A549 (cell line): ENCODE measurements around the gene NRXN3. TPM values are rescaled to one million over a fixed set of nuclear protein-coding genes. Genes with fewer than 3 reads are reported as not detected.

Experiments
- ATAC-seq, 2 experiments: fragments of 200-7000 bp in 1 of 2; fragments of >200 bp in 1 of 2; cut with Nextera tagmentation in 1 of 2; cut with Tn5 transposase in 1 of 2; 3 replicates each; pipeline versions ENCODE4 v1.8.0 to v1.9.1; 2018 to 2020; ENCODE audit warnings: mild to moderate bottlenecking in 1 of 2, moderate library complexity in 1 of 2
- CTCF ChIA-PET: fragments of 300-600 bp; sonication (Branson Sonifier 250); formaldehyde crosslinking; extraction: SDS; loops from one replicate; lab custom pipeline; 2021; ENCODE audit warnings: antibody characterized with exemption, inconsistent platforms; lab: Yijun Ruan, JAX
- POLR2A ChIA-PET: fragments of 350-600 bp; formaldehyde crosslinking; extraction: SDS; loops from one replicate; lab custom pipeline; 2021; ENCODE audit warnings: antibody characterized with exemption, inconsistent platforms; lab: Yijun Ruan, JAX
- DNase-seq, 2 experiments: peaks; one replicate each; pipeline versions ENCODE4 v3.0.0 to v3.0.0-alpha.2; 2011 to 2016; ENCODE audit warnings: low read depth in 1 of 2, low spot score in 1 of 2
- FAIRE-seq: peaks from 2 replicates; lab custom pipeline; 2011; peaks lifted over from hg19 to GRCh38; lab: Jason Lieb, UNC
- H3K27ac ChIP-seq, 2 experiments: fragments of >200 bp; sonication (Bioruptor Twin); formaldehyde crosslinking; 3 replicates each; pipeline ENCODE4 v1.5.1; 2016 to 2017
- H3K4me1 ChIP-seq: fragments of >200 bp; sonication (Bioruptor Twin); formaldehyde crosslinking; 3 replicates; pipeline ENCODE4 v1.6.1; 2016
- H3K4me2 ChIP-seq: fragments of >200 bp; sonication (Bioruptor Twin); formaldehyde crosslinking; 3 replicates; pipeline ENCODE4 v1.6.1; 2016
- H3K4me3 ChIP-seq: fragments of >200 bp; sonication (Bioruptor Twin); formaldehyde crosslinking; 3 replicates; pipeline ENCODE4 v1.5.1; 2016
- H3K9me3 ChIP-seq: fragments of >200 bp; sonication (Bioruptor Twin); formaldehyde crosslinking; 3 replicates; pipeline ENCODE4 v1.6.1; 2016
- CBX2 ChIP-seq: fragments of 200-600 bp; sonication (generic); IDR thresholded peaks from 2 replicates; pipeline ENCODE4 v1.6.1; 2016; ENCODE audit warnings: low read depth, mild to moderate bottlenecking, borderline replicate concordance
- CHD4 ChIP-seq: fragments of 200-600 bp; sonication (generic); IDR thresholded peaks from 2 replicates; pipeline ENCODE4 v1.6.1; 2016; ENCODE audit warnings: antibody characterized with exemption, mild to moderate bottlenecking, borderline replicate concordance
- FOXS1 ChIP-seq: fragments of 250-450 bp; sonication (Bioruptor Pico); IDR thresholded peaks from 2 replicates; pipeline ENCODE4 v1.5.0; 2020; ENCODE audit warnings: mild to moderate bottlenecking, moderate library complexity
- HEYL ChIP-seq: fragments of 250-450 bp; sonication (Bioruptor Pico); IDR thresholded peaks from 2 replicates; pipeline ENCODE4 v1.8.0; 2021; ENCODE audit warnings: mild to moderate bottlenecking, moderate library complexity
- JUNB ChIP-seq: fragments of >200 bp; sonication (Bioruptor Twin); formaldehyde crosslinking; IDR thresholded peaks from 2 replicates; pipeline ENCODE4 v1.6.1; 2016
- NFE2L2 ChIP-seq: fragments of 150-350 bp; conservative IDR thresholded peaks from 2 replicates; pipeline ENCODE4 v1.6.1; 2014; ENCODE audit warnings: low read length
- NPAS2 ChIP-seq: fragments of 250-450 bp; sonication (Bioruptor Pico); IDR thresholded peaks from 2 replicates; pipeline ENCODE4 v1.8.0; 2022; ENCODE audit warnings: mild to moderate bottlenecking, moderate library complexity, borderline replicate concordance
- PHF8 ChIP-seq: fragments of 200-600 bp; sonication (generic); IDR thresholded peaks from 2 replicates; pipeline ENCODE4 v1.6.1; 2016; ENCODE audit warnings: low read depth, mild to moderate bottlenecking, antibody characterized with exemption, moderate library complexity, borderline replicate concordance
- RAD21 ChIP-seq, 2 experiments: fragments of >200 bp in 1 of 2; sonication (Bioruptor Twin) in 1 of 2; formaldehyde crosslinking in 1 of 2; IDR thresholded peaks in 1 of 2; conservative IDR thresholded peaks in 1 of 2; 2 replicates in 1 of 2; 3 replicates in 1 of 2; pipeline ENCODE4 v1.6.1; 2012 to 2018; ENCODE audit warnings: inconsistent platforms in 1 of 2
- RNF2 ChIP-seq: fragments of 200-600 bp; sonication (generic); IDR thresholded peaks from 2 replicates; pipeline ENCODE4 v1.6.1; 2016; ENCODE audit warnings: low read depth, mild to moderate bottlenecking, antibody characterized with exemption, moderate library complexity, borderline replicate concordance
- SREBF2 ChIP-seq: fragments of 450-650 bp; IDR thresholded peaks from 2 replicates; pipeline ENCODE4 v1.6.1; 2014; ENCODE audit warnings: mild to moderate bottlenecking, moderate library complexity
- TP53 ChIP-seq: fragments of 250-450 bp; sonication (Bioruptor Pico); IDR thresholded peaks from 2 replicates; pipeline ENCODE4 v1.5.0; 2021; ENCODE audit warnings: mild to moderate bottlenecking, moderate library complexity
- ZNF302 ChIP-seq: fragments of 250-450 bp; sonication (Bioruptor Pico); IDR thresholded peaks from 2 replicates; pipeline ENCODE4 v1.9.0; 2021; ENCODE audit warnings: inconsistent platforms, mild to moderate bottlenecking, moderate library complexity
- polyA plus RNA-seq, 4 experiments: library from polyadenylated mRNA; depleted of rRNA in 3 of 4; stranded (reverse); fragments of >200 nt; fragmentation: RNase III in 1 of 4; extraction: RNeasy Plus Mini Kit Qiagen cat#74134 plus additional on column Dnase treatment in 1 of 4; gene quantifications; 2 replicates in 3 of 4; 3 replicates in 1 of 4; pipeline ENCODE4 v1.2.3, GENCODE V29; 2011 to 2017
- TF ChIP-seq, protein P1 (sequence below): IDR thresholded peaks from 2 replicates; pipeline ENCODE4 v1.6.1; 2012
- TF ChIP-seq, protein P2 (sequence below): fragments of >200 bp; sonication (Bioruptor Twin); formaldehyde crosslinking; IDR thresholded peaks from 3 replicates; pipeline ENCODE4 v1.6.1; 2016
- TF ChIP-seq, protein P3 (sequence below): fragments of 200-600 bp; sonication (generic); IDR thresholded peaks from 2 replicates; pipeline ENCODE4 v1.6.1; 2016; ENCODE audit warnings: antibody characterized with exemption, mild to moderate bottlenecking, moderate library complexity
- TF ChIP-seq, protein P4 (sequence below): fragments of >200 bp; sonication (Bioruptor Twin); formaldehyde crosslinking; IDR thresholded peaks from 3 replicates; pipeline ENCODE4 v1.5.1; 2016
- TF ChIP-seq, protein P5 (sequence below): fragments of 150-350 bp; IDR thresholded peaks from 2 replicates; pipeline ENCODE4 v1.6.1; 2014; ENCODE audit warnings: low read depth, mild to moderate bottlenecking, low read length

Gene NRXN3
- polyA plus RNA-seq, 2 of the 4 experiments (the other 2 are of a cell fraction) = 0.62 to 2.3 TPM

DNA sequence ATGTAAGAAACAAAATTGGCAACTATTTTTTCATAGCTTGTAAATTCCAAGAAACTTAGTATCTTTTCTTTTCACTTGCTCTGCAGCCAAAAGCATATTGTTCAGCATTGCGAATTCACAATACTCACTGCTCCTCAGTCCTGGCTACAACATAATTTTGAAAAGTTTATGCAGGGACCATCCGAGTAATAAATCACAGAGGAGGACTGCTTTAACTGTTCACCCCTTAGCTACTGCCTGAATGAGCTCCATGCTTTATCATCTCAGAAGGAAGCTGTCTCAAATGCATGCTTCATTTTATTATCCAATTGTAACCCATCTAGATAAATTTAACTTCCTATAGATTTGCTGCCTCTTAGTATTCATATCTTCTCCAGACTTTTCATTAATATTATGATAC is 1213.3 kb downstream of the NRXN3 start (continued):
- TF ChIP-seq, protein P1, sequence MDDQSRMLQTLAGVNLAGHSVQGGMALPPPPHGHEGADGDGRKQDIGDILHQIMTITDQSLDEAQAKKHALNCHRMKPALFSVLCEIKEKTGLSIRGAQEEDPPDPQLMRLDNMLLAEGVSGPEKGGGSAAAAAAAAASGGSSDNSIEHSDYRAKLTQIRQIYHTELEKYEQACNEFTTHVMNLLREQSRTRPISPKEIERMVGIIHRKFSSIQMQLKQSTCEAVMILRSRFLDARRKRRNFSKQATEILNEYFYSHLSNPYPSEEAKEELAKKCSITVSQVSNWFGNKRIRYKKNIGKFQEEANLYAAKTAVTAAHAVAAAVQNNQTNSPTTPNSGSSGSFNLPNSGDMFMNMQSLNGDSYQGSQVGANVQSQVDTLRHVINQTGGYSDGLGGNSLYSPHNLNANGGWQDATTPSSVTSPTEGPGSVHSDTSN = no peak
- TF ChIP-seq FOXS1 (CRISPR knock-in tag) = no peak

- no peaks in the 10 kb centered on the region for H3K9me3 ChIP-seq
- ChIA-PET CTCF (no interaction called here), POLR2A (no interaction called here)
- DNase-seq = no peak
- no peak overlapping the region for H3K4me3 ChIP-seq
- no peak for TF ChIP-seq PHF8
- no peak for TF ChIP-seq JUNB
- no peak for TF ChIP-seq FOXS1 (CRISPR knock-in tag)
- TF ChIP-seq, protein P2, sequence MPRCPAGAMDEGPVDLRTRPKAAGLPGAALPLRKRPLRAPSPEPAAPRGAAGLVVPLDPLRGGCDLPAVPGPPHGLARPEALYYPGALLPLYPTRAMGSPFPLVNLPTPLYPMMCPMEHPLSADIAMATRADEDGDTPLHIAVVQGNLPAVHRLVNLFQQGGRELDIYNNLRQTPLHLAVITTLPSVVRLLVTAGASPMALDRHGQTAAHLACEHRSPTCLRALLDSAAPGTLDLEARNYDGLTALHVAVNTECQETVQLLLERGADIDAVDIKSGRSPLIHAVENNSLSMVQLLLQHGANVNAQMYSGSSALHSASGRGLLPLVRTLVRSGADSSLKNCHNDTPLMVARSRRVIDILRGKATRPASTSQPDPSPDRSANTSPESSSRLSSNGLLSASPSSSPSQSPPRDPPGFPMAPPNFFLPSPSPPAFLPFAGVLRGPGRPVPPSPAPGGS = no peak
- TF ChIP-seq, protein P1 = no peak
- no peak for TF ChIP-seq ZNF302
- TF ChIP-seq RAD21 (conservative IDR thresholded peaks at IDR 0.05 in 1 of 2, IDR thresholded peaks at IDR 0.05 in 1 of 2) = no peak
- no peak for TF ChIP-seq CBX2
- TF ChIP-seq, protein P3, sequence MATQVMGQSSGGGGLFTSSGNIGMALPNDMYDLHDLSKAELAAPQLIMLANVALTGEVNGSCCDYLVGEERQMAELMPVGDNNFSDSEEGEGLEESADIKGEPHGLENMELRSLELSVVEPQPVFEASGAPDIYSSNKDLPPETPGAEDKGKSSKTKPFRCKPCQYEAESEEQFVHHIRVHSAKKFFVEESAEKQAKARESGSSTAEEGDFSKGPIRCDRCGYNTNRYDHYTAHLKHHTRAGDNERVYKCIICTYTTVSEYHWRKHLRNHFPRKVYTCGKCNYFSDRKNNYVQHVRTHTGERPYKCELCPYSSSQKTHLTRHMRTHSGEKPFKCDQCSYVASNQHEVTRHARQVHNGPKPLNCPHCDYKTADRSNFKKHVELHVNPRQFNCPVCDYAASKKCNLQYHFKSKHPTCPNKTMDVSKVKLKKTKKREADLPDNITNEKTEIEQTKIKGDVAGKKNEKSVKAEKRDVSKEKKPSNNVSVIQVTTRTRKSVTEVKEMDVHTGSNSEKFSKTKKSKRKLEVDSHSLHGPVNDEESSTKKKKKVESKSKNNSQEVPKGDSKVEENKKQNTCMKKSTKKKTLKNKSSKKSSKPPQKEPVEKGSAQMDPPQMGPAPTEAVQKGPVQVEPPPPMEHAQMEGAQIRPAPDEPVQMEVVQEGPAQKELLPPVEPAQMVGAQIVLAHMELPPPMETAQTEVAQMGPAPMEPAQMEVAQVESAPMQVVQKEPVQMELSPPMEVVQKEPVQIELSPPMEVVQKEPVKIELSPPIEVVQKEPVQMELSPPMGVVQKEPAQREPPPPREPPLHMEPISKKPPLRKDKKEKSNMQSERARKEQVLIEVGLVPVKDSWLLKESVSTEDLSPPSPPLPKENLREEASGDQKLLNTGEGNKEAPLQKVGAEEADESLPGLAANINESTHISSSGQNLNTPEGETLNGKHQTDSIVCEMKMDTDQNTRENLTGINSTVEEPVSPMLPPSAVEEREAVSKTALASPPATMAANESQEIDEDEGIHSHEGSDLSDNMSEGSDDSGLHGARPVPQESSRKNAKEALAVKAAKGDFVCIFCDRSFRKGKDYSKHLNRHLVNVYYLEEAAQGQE = no peak
- no peak for TF ChIP-seq HEYL (CRISPR knock-in tag)
- no peak for TF ChIP-seq NPAS2 (CRISPR knock-in tag)
- TF ChIP-seq TP53 (CRISPR knock-in tag) = no peak
- no peak for TF ChIP-seq RNF2
- TF ChIP-seq, protein P4, sequence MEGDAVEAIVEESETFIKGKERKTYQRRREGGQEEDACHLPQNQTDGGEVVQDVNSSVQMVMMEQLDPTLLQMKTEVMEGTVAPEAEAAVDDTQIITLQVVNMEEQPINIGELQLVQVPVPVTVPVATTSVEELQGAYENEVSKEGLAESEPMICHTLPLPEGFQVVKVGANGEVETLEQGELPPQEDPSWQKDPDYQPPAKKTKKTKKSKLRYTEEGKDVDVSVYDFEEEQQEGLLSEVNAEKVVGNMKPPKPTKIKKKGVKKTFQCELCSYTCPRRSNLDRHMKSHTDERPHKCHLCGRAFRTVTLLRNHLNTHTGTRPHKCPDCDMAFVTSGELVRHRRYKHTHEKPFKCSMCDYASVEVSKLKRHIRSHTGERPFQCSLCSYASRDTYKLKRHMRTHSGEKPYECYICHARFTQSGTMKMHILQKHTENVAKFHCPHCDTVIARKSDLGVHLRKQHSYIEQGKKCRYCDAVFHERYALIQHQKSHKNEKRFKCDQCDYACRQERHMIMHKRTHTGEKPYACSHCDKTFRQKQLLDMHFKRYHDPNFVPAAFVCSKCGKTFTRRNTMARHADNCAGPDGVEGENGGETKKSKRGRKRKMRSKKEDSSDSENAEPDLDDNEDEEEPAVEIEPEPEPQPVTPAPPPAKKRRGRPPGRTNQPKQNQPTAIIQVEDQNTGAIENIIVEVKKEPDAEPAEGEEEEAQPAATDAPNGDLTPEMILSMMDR = no peak
- TF ChIP-seq NFE2L2 = no peak
- no peak for TF ChIP-seq CHD4
- TF ChIP-seq SREBF2 = no peak
- TF ChIP-seq, protein P5, sequence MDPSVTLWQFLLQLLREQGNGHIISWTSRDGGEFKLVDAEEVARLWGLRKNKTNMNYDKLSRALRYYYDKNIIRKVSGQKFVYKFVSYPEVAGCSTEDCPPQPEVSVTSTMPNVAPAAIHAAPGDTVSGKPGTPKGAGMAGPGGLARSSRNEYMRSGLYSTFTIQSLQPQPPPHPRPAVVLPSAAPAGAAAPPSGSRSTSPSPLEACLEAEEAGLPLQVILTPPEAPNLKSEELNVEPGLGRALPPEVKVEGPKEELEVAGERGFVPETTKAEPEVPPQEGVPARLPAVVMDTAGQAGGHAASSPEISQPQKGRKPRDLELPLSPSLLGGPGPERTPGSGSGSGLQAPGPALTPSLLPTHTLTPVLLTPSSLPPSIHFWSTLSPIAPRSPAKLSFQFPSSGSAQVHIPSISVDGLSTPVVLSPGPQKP = no peak
- no peak overlapping the region for H3K4me2 ChIP-seq
- FAIRE-seq = no peak
- no peak overlapping the region for H3K27ac ChIP-seq
- H3K4me1 ChIP-seq = no peaks in the 10 kb centered on the region
- no peak for ATAC-seq
These were observed 1224.9 kb downstream of the NRXN3 start for GRCh38 chr14:79395061-79395460.
